ENCODE data around the gene TTC21A. TPM values are rescaled to one million over a fixed set of nuclear protein-coding genes. Genes with fewer than 3 reads are reported as not detected.

The TTC21A gene
- total RNA-seq, 1 experiment from 2014 or later: 7.7 TPM

DNA sequence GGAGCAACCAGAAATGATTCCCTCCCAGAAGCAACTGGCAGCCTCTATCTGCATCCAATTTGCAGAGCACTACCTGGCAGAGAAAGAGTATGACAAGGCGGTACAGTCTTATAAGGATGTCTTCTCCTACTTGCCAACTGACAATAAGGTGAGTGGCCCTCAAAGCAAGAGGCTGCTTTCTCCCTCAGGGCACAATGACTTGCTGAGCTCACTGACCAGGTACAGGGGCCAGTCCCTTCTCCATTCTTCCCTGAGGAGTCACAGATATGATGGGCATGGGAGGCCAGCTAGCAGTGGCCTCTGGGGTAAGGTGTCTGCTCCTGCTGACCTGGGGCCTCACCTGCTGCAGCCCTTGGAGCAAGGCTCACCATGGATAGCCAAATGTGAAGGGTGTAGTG is 25.6 kb downstream of the TTC21A start:
- intact Hi-C loops (cut with micrococcal nuclease; ENCODE audit: unreplicated experiment): no loop called here
- in situ Hi-C loops (cut with HindIII; ENCODE audit: low pct_unique_long_range_greater_than_20kb, low sequenced_read_pairs): no loop called here
- Histone ChIP-seq H3K9me3 (ENCODE audit: control insufficient read depth, insufficient read depth, low read depth, low read length) (no peaks in the 10 kb centered on the region), H3K27ac (ENCODE audit: low read length) (no peak overlapping the region), H3K27me3 (ENCODE audit: control insufficient read depth, insufficient read depth, low read length) (no peaks in the 10 kb centered on the region), H3K4me3 (ENCODE audit: low read depth in 2 of 2, low read length in 2 of 2) (no peak overlapping the region), H3K4me1 (ENCODE audit: control insufficient read depth, insufficient read depth, low read length) (no peaks in the 10 kb centered on the region), H3K36me3 (ENCODE audit: control insufficient read depth, insufficient read depth, low read length) (no peaks in the 10 kb centered on the region)
- DNase-seq (ENCODE audit: low read depth, low spot score): no peak
- ATAC-seq: no peak
- TF ChIP-seq SIN3A (IDR thresholded peaks at IDR 0.05; ENCODE audit: borderline replicate concordance, insufficient read depth, low read depth, low read length) (no peak), TCF7L2 (IDR thresholded peaks at IDR 0.05; ENCODE audit: low read depth, low read length) (no peak), POLR2AphosphoS5 (IDR thresholded peaks at IDR 0.05; ENCODE audit: low read depth, low read length) (no peak)
- TF ChIP-seq, protein P1, sequence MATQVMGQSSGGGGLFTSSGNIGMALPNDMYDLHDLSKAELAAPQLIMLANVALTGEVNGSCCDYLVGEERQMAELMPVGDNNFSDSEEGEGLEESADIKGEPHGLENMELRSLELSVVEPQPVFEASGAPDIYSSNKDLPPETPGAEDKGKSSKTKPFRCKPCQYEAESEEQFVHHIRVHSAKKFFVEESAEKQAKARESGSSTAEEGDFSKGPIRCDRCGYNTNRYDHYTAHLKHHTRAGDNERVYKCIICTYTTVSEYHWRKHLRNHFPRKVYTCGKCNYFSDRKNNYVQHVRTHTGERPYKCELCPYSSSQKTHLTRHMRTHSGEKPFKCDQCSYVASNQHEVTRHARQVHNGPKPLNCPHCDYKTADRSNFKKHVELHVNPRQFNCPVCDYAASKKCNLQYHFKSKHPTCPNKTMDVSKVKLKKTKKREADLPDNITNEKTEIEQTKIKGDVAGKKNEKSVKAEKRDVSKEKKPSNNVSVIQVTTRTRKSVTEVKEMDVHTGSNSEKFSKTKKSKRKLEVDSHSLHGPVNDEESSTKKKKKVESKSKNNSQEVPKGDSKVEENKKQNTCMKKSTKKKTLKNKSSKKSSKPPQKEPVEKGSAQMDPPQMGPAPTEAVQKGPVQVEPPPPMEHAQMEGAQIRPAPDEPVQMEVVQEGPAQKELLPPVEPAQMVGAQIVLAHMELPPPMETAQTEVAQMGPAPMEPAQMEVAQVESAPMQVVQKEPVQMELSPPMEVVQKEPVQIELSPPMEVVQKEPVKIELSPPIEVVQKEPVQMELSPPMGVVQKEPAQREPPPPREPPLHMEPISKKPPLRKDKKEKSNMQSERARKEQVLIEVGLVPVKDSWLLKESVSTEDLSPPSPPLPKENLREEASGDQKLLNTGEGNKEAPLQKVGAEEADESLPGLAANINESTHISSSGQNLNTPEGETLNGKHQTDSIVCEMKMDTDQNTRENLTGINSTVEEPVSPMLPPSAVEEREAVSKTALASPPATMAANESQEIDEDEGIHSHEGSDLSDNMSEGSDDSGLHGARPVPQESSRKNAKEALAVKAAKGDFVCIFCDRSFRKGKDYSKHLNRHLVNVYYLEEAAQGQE (IDR thresholded peaks at IDR 0.05; ENCODE audit: insufficient read depth in 1 of 2, low read depth in 2 of 2, low read length in 1 of 2): no peak
- TF ChIP-seq, protein P2, sequence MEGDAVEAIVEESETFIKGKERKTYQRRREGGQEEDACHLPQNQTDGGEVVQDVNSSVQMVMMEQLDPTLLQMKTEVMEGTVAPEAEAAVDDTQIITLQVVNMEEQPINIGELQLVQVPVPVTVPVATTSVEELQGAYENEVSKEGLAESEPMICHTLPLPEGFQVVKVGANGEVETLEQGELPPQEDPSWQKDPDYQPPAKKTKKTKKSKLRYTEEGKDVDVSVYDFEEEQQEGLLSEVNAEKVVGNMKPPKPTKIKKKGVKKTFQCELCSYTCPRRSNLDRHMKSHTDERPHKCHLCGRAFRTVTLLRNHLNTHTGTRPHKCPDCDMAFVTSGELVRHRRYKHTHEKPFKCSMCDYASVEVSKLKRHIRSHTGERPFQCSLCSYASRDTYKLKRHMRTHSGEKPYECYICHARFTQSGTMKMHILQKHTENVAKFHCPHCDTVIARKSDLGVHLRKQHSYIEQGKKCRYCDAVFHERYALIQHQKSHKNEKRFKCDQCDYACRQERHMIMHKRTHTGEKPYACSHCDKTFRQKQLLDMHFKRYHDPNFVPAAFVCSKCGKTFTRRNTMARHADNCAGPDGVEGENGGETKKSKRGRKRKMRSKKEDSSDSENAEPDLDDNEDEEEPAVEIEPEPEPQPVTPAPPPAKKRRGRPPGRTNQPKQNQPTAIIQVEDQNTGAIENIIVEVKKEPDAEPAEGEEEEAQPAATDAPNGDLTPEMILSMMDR (IDR thresholded peaks at IDR 0.05): no peak
- ChIA-PET CTCF (no interaction called here), POLR2A (no interaction called here)
- no TSS peak for BruUV-seq (replicated peaks)

DNA sequence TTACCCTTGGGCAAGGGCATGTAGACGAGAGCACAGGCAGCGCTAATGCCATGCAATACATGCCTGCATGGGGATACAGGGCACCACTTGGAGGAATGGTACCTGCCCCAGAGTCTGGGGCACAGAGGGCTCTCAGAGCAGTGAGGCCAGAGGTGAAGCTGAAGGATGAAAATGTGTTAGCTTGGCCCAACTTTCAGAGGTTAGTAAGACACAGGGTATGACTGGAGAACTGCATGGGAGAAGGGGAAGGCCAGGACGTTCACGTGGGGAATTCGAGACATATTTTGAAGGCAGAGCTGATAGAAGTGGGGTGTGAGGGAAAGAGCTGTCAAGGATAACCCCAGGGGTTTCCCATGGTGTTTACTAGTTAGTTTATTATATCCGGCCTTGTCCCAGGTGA is 26.3 kb downstream of the TTC21A start:
- ATAC-seq: no peak
- no peak for DNase-seq (ENCODE audit: low read depth, low spot score)
- Histone ChIP-seq H3K27me3 (ENCODE audit: control insufficient read depth, insufficient read depth, low read length) (no peaks in the 10 kb centered on the region), H3K36me3 (ENCODE audit: control insufficient read depth, insufficient read depth, low read length) (no peaks in the 10 kb centered on the region), H3K27ac (ENCODE audit: low read length) (no peak overlapping the region), H3K9me3 (ENCODE audit: control insufficient read depth, insufficient read depth, low read depth, low read length) (no peaks in the 10 kb centered on the region), H3K4me3 (ENCODE audit: low read depth in 2 of 2, low read length in 2 of 2) (no peak overlapping the region), H3K4me1 (ENCODE audit: control insufficient read depth, insufficient read depth, low read length) (no peaks in the 10 kb centered on the region)
- TF ChIP-seq, protein P2 (IDR thresholded peaks at IDR 0.05): no peak
- no peak for TF ChIP-seq TCF7L2 (IDR thresholded peaks at IDR 0.05; ENCODE audit: low read depth, low read length)
- no peak for TF ChIP-seq SIN3A (IDR thresholded peaks at IDR 0.05; ENCODE audit: borderline replicate concordance, insufficient read depth, low read depth, low read length)
- TF ChIP-seq POLR2AphosphoS5 (IDR thresholded peaks at IDR 0.05; ENCODE audit: low read depth, low read length): no peak
- TF ChIP-seq, protein P1 (IDR thresholded peaks at IDR 0.05; ENCODE audit: insufficient read depth in 1 of 2, low read depth in 2 of 2, low read length in 1 of 2): no peak
- intact Hi-C loops (cut with micrococcal nuclease; ENCODE audit: unreplicated experiment) (no loop called here), in situ Hi-C loops (cut with HindIII; ENCODE audit: low pct_unique_long_range_greater_than_20kb, low sequenced_read_pairs) (no loop called here)
- ChIA-PET POLR2A (no interaction called here), CTCF (no interaction called here)
- no TSS peak for BruUV-seq (replicated peaks)

All from Panc1 (cell line).